Adrenal gland (tissue), 5 donors: ENCODE measurements around the gene TMEM121B.

ENCODE experiments used
- CTCF ChIP-seq, 6 experiments: fragments of 450-650 bp in 4 of 6; fragments of 200-600 bp in 2 of 6; sonication (generic) in 1 of 6; IDR thresholded peaks; 1 replicate in 5 of 6; 2 replicates in 1 of 6; pipeline versions ENCODE4 v1.5.1 to v1.8.0; 2016 to 2021; ENCODE audit warnings: antibody characterized with exemption in 6 of 6, mild to moderate bottlenecking in 2 of 6, moderate library complexity in 1 of 6
- POLR2A ChIP-seq, 2 donors: fragments of 450-650 bp; IDR thresholded peaks; one replicate each; pipeline ENCODE4 v1.6.1; 2017; ENCODE audit warnings: antibody characterized with exemption in 2 of 2, mild to moderate bottlenecking in 2 of 2, moderate library complexity in 1 of 2
- donor health status: DM: no; HTN: no; CAD: no.

GRCh38 chr22:17114173-17114897, 6.8 kb downstream of the TMEM121B start:
- no peak for TF ChIP-seq CTCF (IDR thresholded peaks at IDR 0.05)
- TF ChIP-seq POLR2A (IDR thresholded peaks at IDR 0.05), result no peak
